Stomach (tissue), 9 donors: ENCODE results near the gene EEF1AKMT1. TPM values are rescaled to one million over a fixed set of nuclear protein-coding genes. Genes with fewer than 3 reads are reported as not detected.

ENCODE experiments used
- DNase-seq, 2 donors: peaks; one replicate each; pipeline versions ENCODE4 v3.0.0 to v3.0.0-alpha.2; 2013 to 2019
- H3K27ac ChIP-seq, 5 donors: fragments of 200-600 bp in 4 of 5; sonication (generic) in 4 of 5; one replicate each; pipeline ENCODE4 v1.5.1; 2013 to 2019; ENCODE audit warnings: mild to moderate bottlenecking in 1 of 5, moderate library complexity in 1 of 5
- H3K27me3 ChIP-seq, 3 donors: fragments of 200-600 bp; sonication (generic); one replicate each; pipeline ENCODE4 v1.5.1; 2017 to 2019; ENCODE audit warnings: mixed run types in 1 of 3
- H3K36me3 ChIP-seq, 4 donors: fragments of 200-600 bp; sonication (generic); 1 replicate in 3 of 4; 2 replicates in 1 of 4; pipeline ENCODE4 v1.5.1; 2016 to 2019
- H3K4me1 ChIP-seq, 4 donors: fragments of 200-600 bp; sonication (generic); one replicate each; pipeline ENCODE4 v1.5.1; 2016 to 2019
- H3K4me3 ChIP-seq, 4 donors: fragments of 200-600 bp; sonication (generic) in 3 of 4; one replicate each; pipeline ENCODE4 v1.5.1; 2016 to 2019; ENCODE audit warnings: mild to moderate bottlenecking in 1 of 4
- H3K9me3 ChIP-seq, 4 donors: fragments of 200-600 bp; sonication (generic); one replicate each; pipeline ENCODE4 v1.5.1; 2016 to 2019
- CTCF ChIP-seq, 7 experiments: fragments of 450-650 bp in 4 of 7; fragments of 200-600 bp in 3 of 7; sonication (generic) in 3 of 7; IDR thresholded peaks; one replicate each; pipeline ENCODE4 v1.5.1; 2016 to 2019; ENCODE audit warnings: antibody characterized with exemption in 7 of 7, control low read depth in 2 of 7, mild to moderate bottlenecking in 1 of 7
- EP300 ChIP-seq: sonication (generic); formaldehyde crosslinking; IDR thresholded peaks from one replicate; pipeline ENCODE4 v1.6.1; 2017; ENCODE audit warnings: antibody characterized with exemption
- POLR2A ChIP-seq, 4 donors: fragments of 450-650 bp; IDR thresholded peaks; one replicate each; pipeline ENCODE4 v1.6.1; 2016; ENCODE audit warnings: antibody characterized with exemption in 4 of 4, control low read depth in 2 of 4, mild to moderate bottlenecking in 1 of 4, moderate library complexity in 1 of 4
- POLR2AphosphoS5 ChIP-seq, 3 donors: sonication (generic); formaldehyde crosslinking; IDR thresholded peaks; one replicate each; pipeline ENCODE4 v1.6.1; 2016; ENCODE audit warnings: antibody characterized with exemption in 3 of 3
- WGBS, 5 donors: extraction: QIAGEN DNeasy Blood & Tissue Kit in 3 of 5; methylation state at CpG; one replicate each; pipeline versions ENCODE4 v1.1.5 to v1.1.7; 2013 to 2018; 5-methylcytosine and 5-hydroxymethylcytosine counted together
- intact Hi-C: fragments of 100-400 bp; cut with DNase I; formaldehyde crosslinking; loops from one replicate; pipeline ENCODE4 v1.15.1; 2023; ENCODE audit warnings: low total_unique reads
- polyA plus RNA-seq, 3 donors: library from polyadenylated mRNA; stranded (reverse); fragments of 200-250 nt; gene quantifications; one replicate each; pipeline ENCODE4 v1.2.3, GENCODE V29; 2013
- total RNA-seq, 5 donors: library from RNA; depleted of rRNA; stranded (reverse); fragments of >200 nt; gene quantifications; one replicate each; pipeline versions ENCODE4 v1.1.0 to v1.2.3, GENCODE V29; 2014 to 2016
- donor health status: healthy with polysubstance abuse.
- donor health status: Bipolar disorder and iron deficiency.
- donor health status: healthy.

EEF1AKMT1 gene
- total and polyA plus RNA-seq, 8 donors = 3.1 to 14.1 (median 7.2) TPM; not detected in 1

- Histone ChIP-seq H3K4me1 (no peaks in the 10 kb centered on the region), H3K9me3 (no peaks in the 10 kb centered on the region), H3K36me3 (peaks cover 6 to 80% (median 70%) of the 10 kb centered on the region in 4 donors), H3K27me3 (no peaks in the 10 kb centered on the region), H3K4me3 (no peak overlapping the region), H3K27ac (no peak overlapping the region)
- intact Hi-C loops = no loop called here
- no peak for DNase-seq
- no peak for TF ChIP-seq POLR2AphosphoS5 (IDR thresholded peaks at IDR 0.05)
- TF ChIP-seq POLR2A (IDR thresholded peaks at IDR 0.05) = no peak
- no peak for TF ChIP-seq CTCF (IDR thresholded peaks at IDR 0.05)
- no peak for TF ChIP-seq EP300
- WGBS, 5 donors = 84 to 97% (median 91%) methylated on average over 5 of the region's 5 CpGs
Measured at GRCh38 chr13:20787180-20787579, 13.4 kb upstream of the EEF1AKMT1 start.

GRCh38 chr13:20782116-20782708 is 8.5 kb upstream of the EEF1AKMT1 start:
- 81 to 92% (median 86%) methylated on average over 3 of the region's 3 CpGs for WGBS, 5 donors
- Histone ChIP-seq H3K9me3 (no peaks in the 10 kb centered on the region), H3K4me3 (no peak overlapping the region), H3K27me3 (no peaks in the 10 kb centered on the region), H3K4me1 (no peaks in the 10 kb centered on the region), H3K36me3 (peaks cover 6 to 58% (median 56%) of the 10 kb centered on the region in 4 donors), H3K27ac (no peak overlapping the region)
- TF ChIP-seq EP300 (no peak), CTCF (IDR thresholded peaks at IDR 0.05) (no peak), POLR2A (IDR thresholded peaks at IDR 0.05) (no peak), POLR2AphosphoS5 (IDR thresholded peaks at IDR 0.05) (no peak)
- intact Hi-C loops = no loop called here
- DNase-seq = no peak

- H3K36me3 ChIP-seq = peaks cover 4 to 42% (median 39%) of the 10 kb centered on the region in 4 donors
- H3K4me1 ChIP-seq = no peaks in the 10 kb centered on the region
- intact Hi-C loops = no loop called here
- DNase-seq = no peak
- no peak overlapping the region for H3K4me3 ChIP-seq
- no peak overlapping the region for H3K27ac ChIP-seq
- WGBS, 5 donors = 65 to 91% (median 84%) methylated on average over 1 of the region's 1 CpG
- H3K9me3 ChIP-seq = no peaks in the 10 kb centered on the region
- TF ChIP-seq CTCF (IDR thresholded peaks at IDR 0.05) = no peak
- TF ChIP-seq POLR2A (IDR thresholded peaks at IDR 0.05) = no peak
- TF ChIP-seq POLR2AphosphoS5 (IDR thresholded peaks at IDR 0.05) = no peak
- TF ChIP-seq EP300 = no peak
- no peaks in the 10 kb centered on the region for H3K27me3 ChIP-seq
Measured at GRCh38 chr13:20780317-20780716, 6.6 kb upstream of the EEF1AKMT1 start.

GRCh38 chr13:20779405-20779804 is 5.6 kb upstream of the EEF1AKMT1 start:
- no peaks in the 10 kb centered on the region for H3K9me3 ChIP-seq
- no peaks in the 10 kb centered on the region for H3K27me3 ChIP-seq
- H3K4me1 ChIP-seq = no peaks in the 10 kb centered on the region
- H3K36me3 ChIP-seq = peaks cover 0 to 33% (median 31%) of the 10 kb centered on the region in 4 donors
- no peak overlapping the region for H3K4me3 ChIP-seq
- H3K27ac ChIP-seq = no peak overlapping the region
- DNase-seq = no peak
- intact Hi-C loops = loop anchor here (10.0 kb wide), 1 partner anchor 65 kb away; no protein-coding TSS in a partner anchor
- TF ChIP-seq POLR2A (IDR thresholded peaks at IDR 0.05) = no peak
- TF ChIP-seq CTCF (IDR thresholded peaks at IDR 0.05) = no peak
- TF ChIP-seq EP300 = no peak
- no peak for TF ChIP-seq POLR2AphosphoS5 (IDR thresholded peaks at IDR 0.05)
- WGBS, 5 donors = 90 to 97% (median 93%) methylated on average over 7 of the region's 7 CpGs
